WTC11 (cell line): Measurements from ENCODE around the gene MPIG6B. TPM values are rescaled to one million over a fixed set of nuclear protein-coding genes. Genes with fewer than 3 reads are reported as not detected.
A peak's percentile ranks its signal among the peaks of the same experiment; 100 is the strongest.

Source experiments
- ATAC-seq: fragments of 200-7000 bp; cut with Tn5 transposase; 2 replicates; pipeline ENCODE4 v1.10.0; 2021; ENCODE audit warnings: mild to moderate bottlenecking, moderate library complexity
- CTCF ChIA-PET: fragments of 300-600 bp; sonication (Branson Sonifier 250); formaldehyde crosslinking; loops from one replicate; lab custom pipeline; 2021; ENCODE audit warnings: antibody characterized with exemption; lab: Charles Lee
- POLR2A ChIA-PET: fragments of 350-600 bp; sonication (Branson Sonifier 250); formaldehyde crosslinking; loops from one replicate; lab custom pipeline; 2021; ENCODE audit warnings: antibody characterized with exemption; lab: Charles Lee
- DNase-seq: peaks from one replicate; pipeline ENCODE4 v3.0.0; 2021; ENCODE audit warnings: low spot score
- H3K27ac Mint-ChIP-seq: 2 replicates; pipeline ENCODE4 v1.8.0; 2021; ENCODE audit warnings: mixed read lengths
- H3K27me3 Mint-ChIP-seq: 2 replicates; pipeline ENCODE4 v1.8.0; 2021; ENCODE audit warnings: low read depth, mild to moderate bottlenecking, moderate library complexity, mixed read lengths
- H3K36me3 Mint-ChIP-seq: 2 replicates; pipeline ENCODE4 v1.8.0; 2021; ENCODE audit warnings: mixed read lengths
- H3K4me1 Mint-ChIP-seq: 2 replicates; pipeline ENCODE4 v1.8.0; 2022; ENCODE audit warnings: mixed read lengths
- H3K4me3 Mint-ChIP-seq: 2 replicates; pipeline ENCODE4 v1.8.0; 2021; ENCODE audit warnings: mild to moderate bottlenecking, moderate library complexity, mixed read lengths
- H3K9me3 Mint-ChIP-seq: 2 replicates; pipeline ENCODE4 v1.8.0; 2021; ENCODE audit warnings: mixed read lengths
- AR ChIP-seq: fragments of 250-450 bp; sonication (Bioruptor Pico); IDR thresholded peaks from 2 replicates; pipeline ENCODE4 v1.9.0; 2021; ENCODE audit warnings: mild to moderate bottlenecking
- CBFB ChIP-seq: sonication (generic); formaldehyde crosslinking; IDR thresholded peaks from 2 replicates; pipeline ENCODE4 v1.8.1; 2022; ENCODE audit warnings: mild to moderate bottlenecking, low read depth, missing genetic modification reagents
- ERG ChIP-seq: fragments of 250-450 bp; sonication (Bioruptor Pico); IDR thresholded peaks from 2 replicates; pipeline ENCODE4 v1.8.0; 2021; ENCODE audit warnings: mild to moderate bottlenecking
- ETV6 ChIP-seq: sonication (generic); formaldehyde crosslinking; IDR thresholded peaks from 2 replicates; pipeline ENCODE4 v1.8.1; 2022; ENCODE audit warnings: mild to moderate bottlenecking, missing genetic modification reagents
- FOXP4 ChIP-seq: sonication (generic); formaldehyde crosslinking; IDR thresholded peaks from 2 replicates; pipeline ENCODE4 v1.8.0; 2022; ENCODE audit warnings: mild to moderate bottlenecking, missing genetic modification reagents
- MLX ChIP-seq: sonication (generic); formaldehyde crosslinking; IDR thresholded peaks from 2 replicates; pipeline ENCODE4 v1.8.1; 2023; ENCODE audit warnings: mild to moderate bottlenecking, missing genetic modification reagents, moderate library complexity
- MYBL2 ChIP-seq: sonication (generic); formaldehyde crosslinking; IDR thresholded peaks from 2 replicates; pipeline ENCODE4 v1.8.1; 2023; ENCODE audit warnings: mild to moderate bottlenecking, moderate library complexity, missing genetic modification reagents
- NFATC4 ChIP-seq: fragments of 250-450 bp; sonication (Bioruptor Pico); IDR thresholded peaks from 2 replicates; pipeline ENCODE4 v1.9.0; 2021; ENCODE audit warnings: mild to moderate bottlenecking
- NFE2L1 ChIP-seq: sonication (generic); formaldehyde crosslinking; IDR thresholded peaks from 2 replicates; pipeline ENCODE4 v1.8.1; 2023; ENCODE audit warnings: missing genetic modification reagents
- NR2C2 ChIP-seq: sonication (generic); formaldehyde crosslinking; IDR thresholded peaks from 2 replicates; pipeline ENCODE4 v1.8.0; 2022; ENCODE audit warnings: mild to moderate bottlenecking, missing genetic modification reagents
- RORB ChIP-seq: fragments of 250-450 bp; sonication (Bioruptor Pico); IDR thresholded peaks from 2 replicates; pipeline ENCODE4 v1.9.0; 2021; ENCODE audit warnings: mild to moderate bottlenecking
- SMAD3 ChIP-seq: sonication (generic); formaldehyde crosslinking; IDR thresholded peaks from 2 replicates; pipeline ENCODE4 v1.8.0; 2022; ENCODE audit warnings: missing genetic modification reagents, mild to moderate bottlenecking, borderline replicate concordance
- SMAD4 ChIP-seq: sonication (generic); formaldehyde crosslinking; IDR thresholded peaks from 2 replicates; pipeline ENCODE4 v1.8.0; 2022; ENCODE audit warnings: mild to moderate bottlenecking, missing genetic modification reagents
- SOX15 ChIP-seq: fragments of 250-450 bp; sonication (Bioruptor Pico); IDR thresholded peaks from 2 replicates; pipeline ENCODE4 v1.9.0; 2021; ENCODE audit warnings: mild to moderate bottlenecking
- TEAD1 ChIP-seq: sonication (generic); formaldehyde crosslinking; IDR thresholded peaks from 2 replicates; pipeline ENCODE4 v1.8.0; 2022; ENCODE audit warnings: mild to moderate bottlenecking, missing genetic modification reagents
- TEAD4 ChIP-seq: sonication (generic); formaldehyde crosslinking; IDR thresholded peaks from 2 replicates; pipeline ENCODE4 v1.8.0; 2022; ENCODE audit warnings: mild to moderate bottlenecking, missing genetic modification reagents
- USF1 ChIP-seq: sonication (generic); formaldehyde crosslinking; IDR thresholded peaks from 2 replicates; pipeline ENCODE4 v1.8.0; 2022; ENCODE audit warnings: mild to moderate bottlenecking, missing genetic modification reagents
- ZNF121 ChIP-seq: sonication (generic); formaldehyde crosslinking; IDR thresholded peaks from 2 replicates; pipeline ENCODE4 v1.8.0; 2023; ENCODE audit warnings: missing genetic modification reagents
- ZNF263 ChIP-seq: sonication (generic); formaldehyde crosslinking; IDR thresholded peaks from 2 replicates; pipeline ENCODE4 v1.8.1; 2022; ENCODE audit warnings: low read depth, mild to moderate bottlenecking, moderate library complexity, missing genetic modification reagents
- ZNF317 ChIP-seq: sonication (generic); formaldehyde crosslinking; IDR thresholded peaks from 2 replicates; pipeline ENCODE4 v1.8.1; 2023; ENCODE audit warnings: low read depth, mild to moderate bottlenecking, moderate library complexity, missing genetic modification reagents, borderline replicate concordance
- ZNF512 ChIP-seq: sonication (generic); formaldehyde crosslinking; IDR thresholded peaks from 2 replicates; pipeline ENCODE4 v1.8.1; 2022; ENCODE audit warnings: missing genetic modification reagents, borderline replicate concordance
- ZSCAN18 ChIP-seq: fragments of 250-450 bp; sonication (Bioruptor Pico); IDR thresholded peaks from 2 replicates; pipeline ENCODE4 v2.1.2; 2022; ENCODE audit warnings: mild to moderate bottlenecking, moderate library complexity
- total RNA-seq: library from RNA; stranded (reverse); gene quantifications from 3 replicates; pipeline ENCODE4 v1.2.3, GENCODE V29; 2021

Gene MPIG6B
- total RNA-seq, 1 experiment from 2014 or later: 0.09 TPM

GRCh38 chr6:31750411-31751022 is 27.3 kb downstream of the MPIG6B start:
- Mint-ChIP-seq H3K27me3 (no peaks in the 10 kb centered on the region; the same call in 1 of the 2 replicates), H3K4me1 (no peaks in the 10 kb centered on the region), H3K36me3 (peaks cover 13% of the 10 kb centered on the region), H3K9me3 (no peaks in the 10 kb centered on the region), H3K4me3 (no peak overlapping the region), H3K27ac (no peak overlapping the region)
- CTCF ChIA-PET: no interaction called here
- TF ChIP-seq ETV6 (no peak), ZNF512 (CRISPR knock-in tag) (no peak), TEAD4 (no peak)
- DNase-seq (no peak), ATAC-seq (no peak)
- POLR2A ChIA-PET: no interaction called here

GRCh38 chr6:31752739-31753319 is 29.7 kb downstream of the MPIG6B start:
- H3K27me3 Mint-ChIP-seq: no peaks in the 10 kb centered on the region
- TF ChIP-seq ZSCAN18 (CRISPR knock-in tag) (no peak), NR2C2 (CRISPR knock-in tag) (no peak), SOX15 (no peak), ERG (no peak), TEAD1 (CRISPR knock-in tag) (no peak), MYBL2 (CRISPR knock-in tag) (no peak), MLX (CRISPR knock-in tag) (no peak), ZNF121 (no peak), SMAD4 (CRISPR knock-in tag) (no peak), NFATC4 (CRISPR knock-in tag) (no peak), AR (CRISPR knock-in tag) (no peak), ZNF317 (CRISPR knock-in tag) (no peak), RORB (CRISPR knock-in tag) (no peak), SMAD3 (no peak), FOXP4 (CRISPR knock-in tag) (no peak), CBFB (CRISPR knock-in tag) (no peak), NFE2L1 (CRISPR knock-in tag) (no peak), USF1 (CRISPR knock-in tag) (no peak), ZNF263 (CRISPR knock-in tag) (no peak)
- no peaks in the 10 kb centered on the region for H3K4me1 Mint-ChIP-seq
- ATAC-seq (no peak), DNase-seq (no peak)
- peaks cover 7% of the 10 kb centered on the region for H3K36me3 Mint-ChIP-seq
- no peak overlapping the region for H3K4me3 Mint-ChIP-seq
- ChIA-PET POLR2A (interaction anchor here (1.7 kb wide), 2 partner anchors 10 to 17 kb away, joined by 3 read pairs; partner anchors contain the start of gene CLIC1), CTCF (interaction anchor here (0.5 to 3.0 kb wide), 5 partner anchors 13 to 70 kb away, joined by 3 to 14 read pairs (median 3); no protein-coding TSS in a partner anchor)
- H3K9me3 Mint-ChIP-seq: no peaks in the 10 kb centered on the region
- H3K27ac Mint-ChIP-seq: peak overlapping the region; percentile 12; the same call in 1 of the 2 replicates
